CD4-positive, alpha-beta T cell (primary cell): ENCODE results near the gene GXYLT1. TPM values are rescaled to one million over a fixed set of nuclear protein-coding genes. Genes with fewer than 3 reads are reported as not detected.

ENCODE experiments used
- ATAC-seq: fragments of 200-7000 bp; cut with Tn5 transposase; one replicate; pipeline ENCODE4 v1.10.0; 2022; ENCODE audit warnings: mild to moderate bottlenecking; ENCODE audit not compliant: poor library complexity
- CTCF ChIA-PET: fragments of 350-600 bp; sonication (Branson Sonifier 250); formaldehyde crosslinking; loops from one replicate; lab custom pipeline; 2021; ENCODE audit warnings: antibody characterized with exemption, inconsistent platforms; lab: Charles Lee
- POLR2A ChIA-PET: fragments of 350-600 bp; sonication (Branson Sonifier 250); formaldehyde crosslinking; loops from one replicate; lab custom pipeline; 2021; ENCODE audit warnings: antibody characterized with exemption, inconsistent platforms; lab: Charles Lee
- DNase-seq, 14 experiments: peaks; one replicate each; pipeline ENCODE4 v3.0.0-alpha.2; 2013 to 2020; ENCODE audit warnings: mixed read lengths in 2 of 14
- H3K27ac ChIP-seq, 2 donors: one replicate each; pipeline versions ENCODE4 v1.5.1 to v1.7.0; 2013; ENCODE audit warnings: low read length in 2 of 2, low read depth in 1 of 2, mild to moderate bottlenecking in 1 of 2
- H3K27me3 ChIP-seq, 2 experiments: 1 replicate in 1 of 2; 2 replicates in 1 of 2; pipeline versions ENCODE4 v1.6.1 to v1.7.0; 2013; ENCODE audit warnings: low read length in 2 of 2, control low read depth in 1 of 2, mild to moderate bottlenecking in 1 of 2, moderate library complexity in 1 of 2; ENCODE audit not compliant: insufficient read depth in 2 of 2, control insufficient read depth in 1 of 2
- H3K36me3 ChIP-seq: one replicate; pipeline ENCODE4 v1.6.1; 2013; ENCODE audit warnings: low read length, control low read depth; ENCODE audit not compliant: insufficient read depth
- H3K4me1 ChIP-seq: one replicate; pipeline ENCODE4 v1.6.1; 2013; ENCODE audit warnings: low read length, control low read depth; ENCODE audit not compliant: insufficient read depth
- H3K4me3 ChIP-seq: one replicate; pipeline ENCODE4 v1.5.1; 2013; ENCODE audit warnings: mild to moderate bottlenecking, low read length, moderate library complexity
- H3K9me3 ChIP-seq, 2 experiments: 1 replicate in 1 of 2; 2 replicates in 1 of 2; pipeline versions ENCODE4 v1.6.1 to v1.7.0; 2013; ENCODE audit warnings: low read length in 2 of 2, mild to moderate bottlenecking in 2 of 2, control low read depth in 1 of 2, moderate library complexity in 1 of 2; ENCODE audit not compliant: control insufficient read depth in 1 of 2, insufficient read depth in 1 of 2
- H3K27ac Mint-ChIP-seq: one replicate; pipeline ENCODE4 v1.8.0; 2020; ENCODE audit warnings: mixed read lengths
- H3K27me3 Mint-ChIP-seq: one replicate; pipeline ENCODE4 v1.8.0; 2021; ENCODE audit warnings: mixed read lengths
- H3K36me3 Mint-ChIP-seq: one replicate; pipeline ENCODE4 v1.8.0; 2021; ENCODE audit warnings: low read depth, mixed read lengths
- H3K4me1 Mint-ChIP-seq: one replicate; pipeline ENCODE4 v1.8.0; 2021; ENCODE audit warnings: low read depth, mixed read lengths
- H3K4me3 Mint-ChIP-seq: one replicate; pipeline ENCODE4 v1.8.0; 2020; ENCODE audit warnings: mild to moderate bottlenecking, mixed read lengths
- H3K9me3 Mint-ChIP-seq: one replicate; pipeline ENCODE4 v1.8.0; 2020; ENCODE audit warnings: mixed read lengths
- intact Hi-C, 2 experiments: fragments of 100-400 bp; cut with DNase I in 1 of 2; cut with micrococcal nuclease in 1 of 2; formaldehyde crosslinking; loops; one replicate each; pipeline versions ENCODE4 v1.15.1 to v1.9.0; 2023 to 2025; cut with DNase I, micrococcal nuclease
- total RNA-seq, 174 experiments: library from RNA in 2 of 174; stranded (reverse) in 2 of 174; gene quantifications; one replicate each; pipeline ENCODE4 v1.2.3 and lab custom pipeline; 2021 to 2026
- TF ChIP-seq, protein P1 (sequence below): fragments of 200-600 bp; IDR thresholded peaks from one replicate; pipeline ENCODE4 v1.8.0; 2022; ENCODE audit warnings: antibody characterized with exemption, mild to moderate bottlenecking

GXYLT1 gene
- total RNA-seq, 2 experiments from 2014 or later = 8.0 to 8.2 TPM

- ATAC-seq = peak; percentile 43
- no peaks in the 10 kb centered on the region for H3K9me3 Mint-ChIP-seq
- intact Hi-C loops = no loop called here
- Histone ChIP-seq H3K9me3 (no peaks in the 10 kb centered on the region), H3K36me3 (peaks cover 6% of the 10 kb centered on the region), H3K27ac (no peak overlapping the region), H3K27me3 (no peaks in the 10 kb centered on the region), H3K4me3 (no peak overlapping the region), H3K4me1 (peaks cover 7% of the 10 kb centered on the region)
- H3K27me3 Mint-ChIP-seq = no peaks in the 10 kb centered on the region
- POLR2A ChIA-PET = no interaction called here
- no peak overlapping the region for H3K27ac Mint-ChIP-seq
- CTCF ChIA-PET = no interaction called here
- H3K4me1 Mint-ChIP-seq = peaks cover 54% of the 10 kb centered on the region
- peak overlapping the region; percentile 36 for H3K4me3 Mint-ChIP-seq
- peak in 7 of 14 experiments; percentile 6 to 57 (median 25) for DNase-seq
- TF ChIP-seq, protein P1, sequence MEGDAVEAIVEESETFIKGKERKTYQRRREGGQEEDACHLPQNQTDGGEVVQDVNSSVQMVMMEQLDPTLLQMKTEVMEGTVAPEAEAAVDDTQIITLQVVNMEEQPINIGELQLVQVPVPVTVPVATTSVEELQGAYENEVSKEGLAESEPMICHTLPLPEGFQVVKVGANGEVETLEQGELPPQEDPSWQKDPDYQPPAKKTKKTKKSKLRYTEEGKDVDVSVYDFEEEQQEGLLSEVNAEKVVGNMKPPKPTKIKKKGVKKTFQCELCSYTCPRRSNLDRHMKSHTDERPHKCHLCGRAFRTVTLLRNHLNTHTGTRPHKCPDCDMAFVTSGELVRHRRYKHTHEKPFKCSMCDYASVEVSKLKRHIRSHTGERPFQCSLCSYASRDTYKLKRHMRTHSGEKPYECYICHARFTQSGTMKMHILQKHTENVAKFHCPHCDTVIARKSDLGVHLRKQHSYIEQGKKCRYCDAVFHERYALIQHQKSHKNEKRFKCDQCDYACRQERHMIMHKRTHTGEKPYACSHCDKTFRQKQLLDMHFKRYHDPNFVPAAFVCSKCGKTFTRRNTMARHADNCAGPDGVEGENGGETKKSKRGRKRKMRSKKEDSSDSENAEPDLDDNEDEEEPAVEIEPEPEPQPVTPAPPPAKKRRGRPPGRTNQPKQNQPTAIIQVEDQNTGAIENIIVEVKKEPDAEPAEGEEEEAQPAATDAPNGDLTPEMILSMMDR = no peak
- H3K36me3 Mint-ChIP-seq = peaks cover 45% of the 10 kb centered on the region
Observed at GRCh38 chr12:42094277-42094676, 50.4 kb downstream of the GXYLT1 start.

- H3K4me1 ChIP-seq = peaks cover 7% of the 10 kb centered on the region
- H3K4me3 ChIP-seq = no peak overlapping the region
- Mint-ChIP-seq H3K27me3 (no peaks in the 10 kb centered on the region), H3K4me3 (no peak overlapping the region), H3K36me3 (peaks cover 60% of the 10 kb centered on the region), H3K9me3 (no peaks in the 10 kb centered on the region), H3K4me1 (peaks cover 29% of the 10 kb centered on the region), H3K27ac (no peak overlapping the region)
- ChIA-PET CTCF (no interaction called here), POLR2A (no interaction called here)
- ATAC-seq (no peak), DNase-seq (no peak)
- peaks cover 12% of the 10 kb centered on the region for H3K36me3 ChIP-seq
- no peaks in the 10 kb centered on the region for H3K27me3 ChIP-seq
- intact Hi-C loops = no loop called here
- TF ChIP-seq, protein P1 = no peak
- H3K9me3 ChIP-seq = no peaks in the 10 kb centered on the region
- no peak overlapping the region for H3K27ac ChIP-seq
Observed at GRCh38 chr12:42091769-42092168, 52.9 kb downstream of the GXYLT1 start.

DNA sequence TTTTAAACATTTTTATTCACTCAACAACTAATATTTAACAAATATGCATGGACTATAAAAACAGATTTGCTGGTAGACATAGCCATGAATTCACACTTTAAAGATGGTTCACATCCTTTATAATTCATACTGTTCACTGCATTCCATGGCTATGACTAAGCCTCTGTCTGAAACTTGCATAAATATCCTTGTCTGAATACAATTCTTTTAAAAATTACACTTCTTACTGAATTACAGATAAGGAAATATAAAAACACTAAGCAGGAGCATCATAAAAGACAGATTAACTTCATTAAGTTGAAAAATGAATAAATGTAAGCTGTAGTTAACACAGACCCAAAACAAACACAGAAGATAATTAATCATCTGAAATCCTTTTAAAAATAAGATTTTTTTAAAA is 53.8 kb downstream of the GXYLT1 start:
- peaks cover 12% of the 10 kb centered on the region for H3K36me3 ChIP-seq
- TF ChIP-seq, protein P1 = no peak
- peaks cover 7% of the 10 kb centered on the region for H3K4me1 ChIP-seq
- CTCF ChIA-PET = no interaction called here
- POLR2A ChIA-PET = no interaction called here
- no peak for DNase-seq
- peaks cover 62% of the 10 kb centered on the region for H3K36me3 Mint-ChIP-seq
- H3K4me3 ChIP-seq = no peak overlapping the region
- no peaks in the 10 kb centered on the region for H3K27me3 ChIP-seq
- no peak for ATAC-seq
- peaks cover 21% of the 10 kb centered on the region for H3K4me1 Mint-ChIP-seq
- H3K9me3 ChIP-seq = no peaks in the 10 kb centered on the region
- intact Hi-C loops = no loop called here
- no peaks in the 10 kb centered on the region for H3K27me3 Mint-ChIP-seq
- H3K9me3 Mint-ChIP-seq = no peaks in the 10 kb centered on the region
- no peak overlapping the region for H3K27ac ChIP-seq
- no peak overlapping the region for H3K27ac Mint-ChIP-seq
- H3K4me3 Mint-ChIP-seq = no peak overlapping the region
